Suprapubic skin (tissue), 4 donors: ENCODE data around the gene ULK1.
"Not testable (repeated sequence)": the region's sequence is repeated elsewhere in the genome, so short reads cannot be mapped to it uniquely, and the experiment has no call there.

ENCODE experiments used
- EP300 ChIP-seq: sonication (generic); formaldehyde crosslinking; IDR thresholded peaks from one replicate; pipeline ENCODE4 v1.6.1; 2017; ENCODE audit warnings: antibody characterized with exemption
- POLR2A ChIP-seq, 2 donors: fragments of 450-650 bp; IDR thresholded peaks; one replicate each; pipeline ENCODE4 v1.6.1; 2017; ENCODE audit warnings: antibody characterized with exemption in 2 of 2, mild to moderate bottlenecking in 2 of 2, moderate library complexity in 2 of 2
- POLR2AphosphoS5 ChIP-seq, 3 donors: sonication (generic); formaldehyde crosslinking; IDR thresholded peaks; one replicate each; pipeline ENCODE4 v1.6.1; 2017; ENCODE audit warnings: antibody characterized with exemption in 3 of 3

GRCh38 chr12:131877216-131877615, 17.2 kb upstream of the ULK1 start:
- not testable (repeated sequence) for TF ChIP-seq EP300; POLR2A (IDR thresholded peaks at IDR 0.05); POLR2AphosphoS5 (IDR thresholded peaks at IDR 0.05)
